OCI-LY7 (cell line): ENCODE results near the gene APRT. TPM values are rescaled to one million over a fixed set of nuclear protein-coding genes. Genes with fewer than 3 reads are reported as not detected.

Experiments used
- BruUV-seq: library from RNA; stranded (reverse); fragments of 400-500 nt; replicated peaks from 2 replicates; lab custom pipeline; 2021; lab: Mats Ljungman, UMichigan
- CTCF ChIA-PET: fragments of 300-600 bp; sonication (Branson Sonifier 250); formaldehyde crosslinking; loops from one replicate; lab custom pipeline; 2022; ENCODE audit warnings: antibody characterized with exemption; ENCODE audit not compliant: unreplicated experiment; lab: Charles Lee
- POLR2A ChIA-PET: fragments of 300-600 bp; sonication (Branson Sonifier 250); formaldehyde crosslinking; loops from one replicate; lab custom pipeline; 2022; ENCODE audit warnings: antibody characterized with exemption; lab: Charles Lee
- DNase-seq: peaks from one replicate; pipeline ENCODE4 v3.0.0-alpha.2; 2015; ENCODE audit warnings: low spot score
- H2AFZ ChIP-seq: fragments of 200-600 bp; sonication (generic), shearing (Covaris generic); 2 replicates; pipeline ENCODE4 v1.6.1; 2014; ENCODE audit warnings: mild to moderate bottlenecking, antibody characterized with exemption, low read length, moderate library complexity
- H3K27ac ChIP-seq: fragments of 200-600 bp; sonication (generic); 2 replicates; pipeline ENCODE4 v1.5.1; 2014; ENCODE audit warnings: mixed run types, low read depth, mild to moderate bottlenecking, moderate library complexity, low read length, inconsistent platforms; ENCODE audit not compliant: poor library complexity, severe bottlenecking
- H3K36me3 ChIP-seq: fragments of 200-600 bp; sonication (generic); 2 replicates; pipeline ENCODE4 v1.6.1; 2014; ENCODE audit warnings: mild to moderate bottlenecking, antibody characterized with exemption, low read length, moderate library complexity, mixed read lengths; ENCODE audit not compliant: insufficient read depth
- H3K4me1 ChIP-seq: fragments of 200-600 bp; sonication (generic); 2 replicates; pipeline ENCODE4 v1.5.1; 2014; ENCODE audit warnings: mild to moderate bottlenecking, low read length; ENCODE audit not compliant: insufficient read depth, poor library complexity, severe bottlenecking
- H3K4me2 ChIP-seq: fragments of 200-600 bp; sonication (generic); 2 replicates; pipeline ENCODE4 v1.6.1; 2014; ENCODE audit warnings: mild to moderate bottlenecking, low read length
- H3K4me3 ChIP-seq: fragments of 200-600 bp; sonication (generic); 2 replicates; pipeline ENCODE4 v1.5.1; 2014; ENCODE audit warnings: mild to moderate bottlenecking, low read depth, low read length; ENCODE audit not compliant: poor library complexity, severe bottlenecking
- H3K79me2 ChIP-seq: fragments of 200-600 bp; sonication (generic); 2 replicates; pipeline ENCODE4 v1.6.1; 2016; ENCODE audit warnings: low read depth, mild to moderate bottlenecking, low read length, moderate library complexity, mixed read lengths; ENCODE audit not compliant: insufficient read depth
- H3K9me2 ChIP-seq: fragments of 200-600 bp; sonication (generic); 2 replicates; pipeline ENCODE4 v1.6.1; 2016; ENCODE audit warnings: mild to moderate bottlenecking, low read length, mixed read lengths; ENCODE audit not compliant: insufficient read depth
- H3K9me3 ChIP-seq: fragments of 200-600 bp; sonication (generic); 2 replicates; pipeline ENCODE4 v1.6.1; 2014; ENCODE audit warnings: mild to moderate bottlenecking, mixed run types, low read length, mixed read lengths
- H4K20me1 ChIP-seq: fragments of 200-600 bp; sonication (generic); 2 replicates; pipeline ENCODE4 v1.6.1; 2014; ENCODE audit warnings: mild to moderate bottlenecking, antibody characterized with exemption, low read length, moderate library complexity, mixed read lengths; ENCODE audit not compliant: insufficient read depth
- CTCF ChIP-seq: fragments of 200-600 bp; sonication (generic); conservative IDR thresholded peaks from 2 replicates; pipeline ENCODE4 v1.5.1; 2014; ENCODE audit warnings: mild to moderate bottlenecking, antibody characterized with exemption, low read length, moderate library complexity, mixed read lengths
- EZH2phosphoT487 ChIP-seq: fragments of 200-600 bp; sonication (generic); IDR thresholded peaks from 2 replicates; pipeline ENCODE4 v1.6.1; 2018; ENCODE audit warnings: low read depth, borderline replicate concordance, mild to moderate bottlenecking, mixed run types, antibody characterized with exemption, low read length, moderate library complexity, mixed read lengths
- intact Hi-C: fragments of 100-400 bp; cut with micrococcal nuclease; formaldehyde crosslinking; loops from one replicate; pipeline ENCODE4 v1.10.0; 2022; ENCODE audit not compliant: unreplicated experiment
- total RNA-seq, 2 experiments: library from RNA; depleted of rRNA in 1 of 2; stranded (reverse); fragments of >200 nt in 1 of 2; shearing (Covaris generic) in 1 of 2; gene quantifications; 2 replicates each; pipeline ENCODE4 v1.2.3, GENCODE V29; 2014 to 2022

Gene APRT
- total RNA-seq, 2 experiments from 2014 or later: 151 to 216 TPM

GRCh38 chr16:88830258-88830657, 18.5 kb upstream of the APRT start:
- H3K9me3 ChIP-seq: no peaks in the 10 kb centered on the region
- no peak overlapping the region for H3K27ac ChIP-seq
- TF ChIP-seq EZH2phosphoT487: no peak
- no peak for TF ChIP-seq CTCF
- H3K4me3 ChIP-seq: no peak overlapping the region
- H4K20me1 ChIP-seq: no peaks in the 10 kb centered on the region
- CTCF ChIA-PET: no interaction called here
- H3K4me2 ChIP-seq: no peak overlapping the region
- no peaks in the 10 kb centered on the region for H3K4me1 ChIP-seq
- H2AFZ ChIP-seq: no peak overlapping the region
- intact Hi-C loops: no loop called here
- BruUV-seq: no TSS peak
- no peaks in the 10 kb centered on the region for H3K79me2 ChIP-seq
- no peaks in the 10 kb centered on the region for H3K36me3 ChIP-seq
- no peaks in the 10 kb centered on the region for H3K9me2 ChIP-seq
- no peak for DNase-seq
- POLR2A ChIA-PET: interaction anchor here (0.6 kb wide), 1 partner anchor 686 kb away, joined by 4 read pairs; no protein-coding TSS in a partner anchor

- Histone ChIP-seq H3K27ac (no peak overlapping the region), H3K4me1 (no peaks in the 10 kb centered on the region), H3K4me2 (no peak overlapping the region), H3K79me2 (no peaks in the 10 kb centered on the region), H2AFZ (no peak overlapping the region), H3K36me3 (no peaks in the 10 kb centered on the region), H3K9me2 (no peaks in the 10 kb centered on the region), H4K20me1 (no peaks in the 10 kb centered on the region), H3K4me3 (no peak overlapping the region), H3K9me3 (no peaks in the 10 kb centered on the region)
- DNase-seq: no peak
- intact Hi-C loops: no loop called here
- no TSS peak for BruUV-seq
- TF ChIP-seq EZH2phosphoT487 (no peak), CTCF (no peak)
- POLR2A ChIA-PET: no interaction called here
- CTCF ChIA-PET: no interaction called here
Measured at GRCh38 chr16:88828711-88829110, 17.0 kb upstream of the APRT start.

GRCh38 chr16:88827727-88828126, 16.0 kb upstream of the APRT start:
- Histone ChIP-seq H3K4me1 (no peaks in the 10 kb centered on the region), H4K20me1 (no peaks in the 10 kb centered on the region), H3K79me2 (no peaks in the 10 kb centered on the region), H3K9me2 (no peaks in the 10 kb centered on the region), H3K4me3 (no peak overlapping the region), H3K4me2 (no peak overlapping the region), H3K9me3 (no peaks in the 10 kb centered on the region), H3K36me3 (no peaks in the 10 kb centered on the region), H3K27ac (no peak overlapping the region), H2AFZ (no peak overlapping the region)
- TF ChIP-seq CTCF: no peak
- no peak for TF ChIP-seq EZH2phosphoT487
- CTCF ChIA-PET: no interaction called here
- POLR2A ChIA-PET: no interaction called here
- no TSS peak for BruUV-seq
- no peak for DNase-seq
- intact Hi-C loops: no loop called here
